GM23338 (cell line): ENCODE data around the gene C2CD4D. TPM values are rescaled to one million over a fixed set of nuclear protein-coding genes. Genes with fewer than 3 reads are reported as not detected.

Experiments used
- ATAC-seq: fragments of 200-7000 bp; cut with Tn5 transposase; 3 replicates; pipeline ENCODE4 v1.9.1; 2020
- DNase-seq: peaks from one replicate; pipeline ENCODE4 v3.0.0-alpha.2; 2015; ENCODE audit warnings: low spot score
- H2AFZ ChIP-seq: fragments of 200-600 bp; sonication (generic); 2 replicates; pipeline ENCODE4 v1.8.0; 2016; ENCODE audit warnings: antibody characterized with exemption, mild to moderate bottlenecking, moderate library complexity
- H3F3A ChIP-seq: fragments of 200-600 bp; sonication (generic); replicated peaks from 2 replicates; pipeline ENCODE4 v1.8.0; 2017; ENCODE audit warnings: antibody characterized with exemption, mixed run types, low read depth
- H3K27ac ChIP-seq: fragments of 200-600 bp; sonication (generic); 2 replicates; pipeline ENCODE4 v1.6.1; 2016; ENCODE audit warnings: low read depth
- H3K27me3 ChIP-seq: fragments of 200-600 bp; sonication (generic); 2 replicates; pipeline ENCODE4 v1.8.0; 2016; ENCODE audit warnings: mild to moderate bottlenecking, mixed run types, moderate library complexity; ENCODE audit not compliant: insufficient read depth
- H3K36me3 ChIP-seq: fragments of 200-600 bp; sonication (generic); 2 replicates; pipeline ENCODE4 v1.8.0; 2016; ENCODE audit warnings: mild to moderate bottlenecking; ENCODE audit not compliant: insufficient read depth
- H3K4me1 ChIP-seq: fragments of 200-600 bp; sonication (generic); 2 replicates; pipeline ENCODE4 v1.8.0; 2016; ENCODE audit warnings: mild to moderate bottlenecking, moderate library complexity; ENCODE audit not compliant: insufficient read depth
- H3K4me2 ChIP-seq: fragments of 200-600 bp; sonication (generic); 2 replicates; pipeline ENCODE4 v1.7.1; 2017; ENCODE audit warnings: mixed run types
- H3K4me3 ChIP-seq: fragments of 200-600 bp; sonication (generic); 2 replicates; pipeline ENCODE4 v1.6.1; 2016; ENCODE audit warnings: mixed run types
- H3K79me2 ChIP-seq: fragments of 200-600 bp; sonication (generic); replicated peaks from 2 replicates; pipeline ENCODE4 v1.8.0; 2017; ENCODE audit warnings: mild to moderate bottlenecking; ENCODE audit not compliant: insufficient read depth
- H3K9me2 ChIP-seq: fragments of 200-600 bp; sonication (generic); 2 replicates; pipeline ENCODE4 v1.8.0; 2017; ENCODE audit not compliant: insufficient read depth
- H4K20me1 ChIP-seq: fragments of 200-600 bp; sonication (generic); replicated peaks from 2 replicates; pipeline ENCODE4 v1.8.0; 2017; ENCODE audit warnings: mild to moderate bottlenecking; ENCODE audit not compliant: insufficient read depth
- H3K27ac Mint-ChIP-seq: 2 replicates; pipeline ENCODE4 v1.8.0; 2020; ENCODE audit warnings: inconsistent platforms, mild to moderate bottlenecking, moderate library complexity, mixed read lengths
- H3K27me3 Mint-ChIP-seq: 3 replicates; pipeline ENCODE4 v1.8.0; 2022; ENCODE audit warnings: low read depth, mild to moderate bottlenecking, moderate library complexity, mixed read lengths, inconsistent platforms; ENCODE audit not compliant: insufficient read depth, poor library complexity
- H3K36me3 Mint-ChIP-seq: 3 replicates; pipeline ENCODE4 v1.8.0; 2021; ENCODE audit warnings: low read depth, mild to moderate bottlenecking, inconsistent platforms, moderate library complexity, mixed read lengths
- H3K4me1 Mint-ChIP-seq: 3 replicates; pipeline ENCODE4 v1.8.0; 2020; ENCODE audit warnings: mild to moderate bottlenecking, inconsistent platforms, mixed read lengths
- H3K4me3 Mint-ChIP-seq: 3 replicates; pipeline ENCODE4 v1.8.0; 2021; ENCODE audit warnings: moderate library complexity, mild to moderate bottlenecking, inconsistent platforms, mixed read lengths
- H3K9me3 Mint-ChIP-seq: 3 replicates; pipeline ENCODE4 v1.8.0; 2020; ENCODE audit warnings: moderate library complexity, mild to moderate bottlenecking, inconsistent platforms, mixed read lengths
- CREB1 ChIP-seq: fragments of 250-450 bp; sonication (Bioruptor Pico); IDR thresholded peaks from 2 replicates; pipeline ENCODE4 v1.5.0; 2020; ENCODE audit warnings: low read depth, mild to moderate bottlenecking, moderate library complexity
- EZH2 ChIP-seq: fragments of 200-600 bp; sonication (generic); IDR thresholded peaks from one replicate; pipeline ENCODE4 v1.8.0; 2017; ENCODE audit warnings: antibody characterized with exemption, mild to moderate bottlenecking, low read depth; ENCODE audit not compliant: unreplicated experiment
- EZH2phosphoT487 ChIP-seq: fragments of 200-600 bp; sonication (generic); IDR thresholded peaks from one replicate; pipeline ENCODE4 v1.8.1; 2018; ENCODE audit warnings: antibody characterized with exemption; ENCODE audit not compliant: unreplicated experiment
- JUNB ChIP-seq: IDR thresholded peaks from one replicate; pipeline ENCODE4 v1.6.1; 2016; ENCODE audit warnings: antibody characterized with exemption; ENCODE audit not compliant: unreplicated experiment
- NANOG ChIP-seq: IDR thresholded peaks from 2 replicates; pipeline ENCODE4 v1.6.1; 2016; ENCODE audit warnings: antibody characterized with exemption, borderline replicate concordance
- POLR2AphosphoS5 ChIP-seq: IDR thresholded peaks from 2 replicates; pipeline ENCODE4 v1.6.1; 2016; ENCODE audit warnings: antibody characterized with exemption, low read depth
- STAT1 ChIP-seq: IDR thresholded peaks from one replicate; pipeline ENCODE4 v1.6.1; 2016; ENCODE audit warnings: antibody characterized with exemption; ENCODE audit not compliant: unreplicated experiment
- ZNF114 ChIP-seq: fragments of 250-450 bp; sonication (Bioruptor Pico); IDR thresholded peaks from 2 replicates; pipeline ENCODE4 v1.5.0; 2020; ENCODE audit warnings: mild to moderate bottlenecking, moderate library complexity
- ZNF331 ChIP-seq: fragments of 250-450 bp; sonication (Bioruptor Pico); IDR thresholded peaks from 2 replicates; pipeline ENCODE4 v1.5.0; 2020; ENCODE audit warnings: low read depth, mild to moderate bottlenecking, moderate library complexity
- polyA plus RNA-seq: library from polyadenylated mRNA; unstranded; fragments of >200 nt; fragmentation: Nextera tagmentation; extraction: Ambion mirVana; gene quantifications from 2 replicates; pipeline ENCODE4 v1.2.1, GENCODE V29; 2016
- total RNA-seq: library from RNA; depleted of rRNA; stranded (reverse); fragments of >200 nt; shearing (Covaris generic); gene quantifications from 2 replicates; pipeline ENCODE4 v1.2.3, GENCODE V29; 2014
- TF ChIP-seq, protein P1 (sequence below): IDR thresholded peaks from 2 replicates; pipeline ENCODE4 v1.6.1; 2016; ENCODE audit warnings: antibody characterized with exemption
- TF ChIP-seq, protein P2 (sequence below), 2 experiments: fragments of 200-600 bp in 1 of 2; sonication (generic) in 1 of 2; conservative IDR thresholded peaks; 2 replicates each; pipeline versions ENCODE4 v1.5.1 to v1.6.1; 2016 to 2017; ENCODE audit warnings: antibody characterized with exemption in 2 of 2, low read depth in 2 of 2, mild to moderate bottlenecking in 2 of 2, moderate library complexity in 1 of 2
- TF ChIP-seq, protein P3 (sequence below): IDR thresholded peaks from one replicate; pipeline ENCODE4 v1.6.1; 2018; ENCODE audit warnings: antibody characterized with exemption; ENCODE audit not compliant: unreplicated experiment
- TF ChIP-seq, protein P4 (sequence below): fragments of 250-450 bp; sonication (Bioruptor Pico); IDR thresholded peaks from 2 replicates; pipeline ENCODE4 v1.5.0; 2020; ENCODE audit warnings: mild to moderate bottlenecking, moderate library complexity

The C2CD4D gene
- total and polyA plus RNA-seq, 2 experiments from 2014 or later = 0.35 to 0.82 TPM

DNA sequence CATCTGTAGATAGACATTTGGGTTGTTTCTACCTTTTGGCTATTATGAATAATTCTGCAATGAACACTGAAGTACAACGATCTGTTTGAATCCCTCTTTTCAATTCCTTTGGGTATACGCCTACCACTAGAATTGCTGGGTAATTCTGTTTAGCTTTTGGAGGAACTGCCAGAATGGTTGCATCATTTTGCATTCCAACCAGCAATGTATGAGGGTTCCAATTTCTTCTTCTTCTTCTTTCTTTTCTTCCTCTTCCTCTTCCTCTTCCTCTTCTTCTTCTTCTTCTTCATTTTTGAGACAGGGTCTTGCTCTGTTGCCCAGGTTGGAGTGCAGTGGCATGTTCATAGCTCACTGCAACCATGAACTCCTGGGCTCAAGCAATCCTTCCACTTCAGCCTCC is 27.7 kb upstream of the C2CD4D start:
- Mint-ChIP-seq H3K9me3 (no peaks in the 10 kb centered on the region), H3K4me3 (no peak overlapping the region), H3K4me1 (peaks cover 3% of the 10 kb centered on the region), H3K27me3 (peaks cover 13% of the 10 kb centered on the region), H3K27ac (no peak overlapping the region), H3K36me3 (no peaks in the 10 kb centered on the region)
- Histone ChIP-seq H4K20me1 (peaks cover 3% of the 10 kb centered on the region; the same call in 1 of the 2 replicates), H3F3A (no peaks in the 10 kb centered on the region), H3K4me2 (no peak overlapping the region), H3K4me1 (no peaks in the 10 kb centered on the region), H2AFZ (no peak overlapping the region), H3K27me3 (peaks cover 35% of the 10 kb centered on the region), H3K9me2 (no peaks in the 10 kb centered on the region), H3K79me2 (no peaks in the 10 kb centered on the region), H3K4me3 (no peak overlapping the region), H3K27ac (no peak overlapping the region), H3K36me3 (no peaks in the 10 kb centered on the region)
- ATAC-seq (no peak), DNase-seq (no peak)
- no peak for TF ChIP-seq POLR2AphosphoS5
- TF ChIP-seq EZH2 = no peak
- TF ChIP-seq ZNF114 (CRISPR knock-in tag) = no peak
- TF ChIP-seq STAT1 = no peak
- TF ChIP-seq, protein P1, sequence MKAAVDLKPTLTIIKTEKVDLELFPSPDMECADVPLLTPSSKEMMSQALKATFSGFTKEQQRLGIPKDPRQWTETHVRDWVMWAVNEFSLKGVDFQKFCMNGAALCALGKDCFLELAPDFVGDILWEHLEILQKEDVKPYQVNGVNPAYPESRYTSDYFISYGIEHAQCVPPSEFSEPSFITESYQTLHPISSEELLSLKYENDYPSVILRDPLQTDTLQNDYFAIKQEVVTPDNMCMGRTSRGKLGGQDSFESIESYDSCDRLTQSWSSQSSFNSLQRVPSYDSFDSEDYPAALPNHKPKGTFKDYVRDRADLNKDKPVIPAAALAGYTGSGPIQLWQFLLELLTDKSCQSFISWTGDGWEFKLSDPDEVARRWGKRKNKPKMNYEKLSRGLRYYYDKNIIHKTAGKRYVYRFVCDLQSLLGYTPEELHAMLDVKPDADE = no peak
- TF ChIP-seq, protein P2, sequence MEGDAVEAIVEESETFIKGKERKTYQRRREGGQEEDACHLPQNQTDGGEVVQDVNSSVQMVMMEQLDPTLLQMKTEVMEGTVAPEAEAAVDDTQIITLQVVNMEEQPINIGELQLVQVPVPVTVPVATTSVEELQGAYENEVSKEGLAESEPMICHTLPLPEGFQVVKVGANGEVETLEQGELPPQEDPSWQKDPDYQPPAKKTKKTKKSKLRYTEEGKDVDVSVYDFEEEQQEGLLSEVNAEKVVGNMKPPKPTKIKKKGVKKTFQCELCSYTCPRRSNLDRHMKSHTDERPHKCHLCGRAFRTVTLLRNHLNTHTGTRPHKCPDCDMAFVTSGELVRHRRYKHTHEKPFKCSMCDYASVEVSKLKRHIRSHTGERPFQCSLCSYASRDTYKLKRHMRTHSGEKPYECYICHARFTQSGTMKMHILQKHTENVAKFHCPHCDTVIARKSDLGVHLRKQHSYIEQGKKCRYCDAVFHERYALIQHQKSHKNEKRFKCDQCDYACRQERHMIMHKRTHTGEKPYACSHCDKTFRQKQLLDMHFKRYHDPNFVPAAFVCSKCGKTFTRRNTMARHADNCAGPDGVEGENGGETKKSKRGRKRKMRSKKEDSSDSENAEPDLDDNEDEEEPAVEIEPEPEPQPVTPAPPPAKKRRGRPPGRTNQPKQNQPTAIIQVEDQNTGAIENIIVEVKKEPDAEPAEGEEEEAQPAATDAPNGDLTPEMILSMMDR (conservative IDR thresholded peaks at IDR 0.05; ENCODE audit: low read depth in 2 of 2) = no peak
- TF ChIP-seq, protein P3, sequence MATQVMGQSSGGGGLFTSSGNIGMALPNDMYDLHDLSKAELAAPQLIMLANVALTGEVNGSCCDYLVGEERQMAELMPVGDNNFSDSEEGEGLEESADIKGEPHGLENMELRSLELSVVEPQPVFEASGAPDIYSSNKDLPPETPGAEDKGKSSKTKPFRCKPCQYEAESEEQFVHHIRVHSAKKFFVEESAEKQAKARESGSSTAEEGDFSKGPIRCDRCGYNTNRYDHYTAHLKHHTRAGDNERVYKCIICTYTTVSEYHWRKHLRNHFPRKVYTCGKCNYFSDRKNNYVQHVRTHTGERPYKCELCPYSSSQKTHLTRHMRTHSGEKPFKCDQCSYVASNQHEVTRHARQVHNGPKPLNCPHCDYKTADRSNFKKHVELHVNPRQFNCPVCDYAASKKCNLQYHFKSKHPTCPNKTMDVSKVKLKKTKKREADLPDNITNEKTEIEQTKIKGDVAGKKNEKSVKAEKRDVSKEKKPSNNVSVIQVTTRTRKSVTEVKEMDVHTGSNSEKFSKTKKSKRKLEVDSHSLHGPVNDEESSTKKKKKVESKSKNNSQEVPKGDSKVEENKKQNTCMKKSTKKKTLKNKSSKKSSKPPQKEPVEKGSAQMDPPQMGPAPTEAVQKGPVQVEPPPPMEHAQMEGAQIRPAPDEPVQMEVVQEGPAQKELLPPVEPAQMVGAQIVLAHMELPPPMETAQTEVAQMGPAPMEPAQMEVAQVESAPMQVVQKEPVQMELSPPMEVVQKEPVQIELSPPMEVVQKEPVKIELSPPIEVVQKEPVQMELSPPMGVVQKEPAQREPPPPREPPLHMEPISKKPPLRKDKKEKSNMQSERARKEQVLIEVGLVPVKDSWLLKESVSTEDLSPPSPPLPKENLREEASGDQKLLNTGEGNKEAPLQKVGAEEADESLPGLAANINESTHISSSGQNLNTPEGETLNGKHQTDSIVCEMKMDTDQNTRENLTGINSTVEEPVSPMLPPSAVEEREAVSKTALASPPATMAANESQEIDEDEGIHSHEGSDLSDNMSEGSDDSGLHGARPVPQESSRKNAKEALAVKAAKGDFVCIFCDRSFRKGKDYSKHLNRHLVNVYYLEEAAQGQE = no peak
- TF ChIP-seq ZNF331 (CRISPR knock-in tag) = no peak
- no peak for TF ChIP-seq CREB1 (CRISPR knock-in tag)
- no peak for TF ChIP-seq NANOG
- TF ChIP-seq JUNB = no peak
- TF ChIP-seq, protein P4, sequence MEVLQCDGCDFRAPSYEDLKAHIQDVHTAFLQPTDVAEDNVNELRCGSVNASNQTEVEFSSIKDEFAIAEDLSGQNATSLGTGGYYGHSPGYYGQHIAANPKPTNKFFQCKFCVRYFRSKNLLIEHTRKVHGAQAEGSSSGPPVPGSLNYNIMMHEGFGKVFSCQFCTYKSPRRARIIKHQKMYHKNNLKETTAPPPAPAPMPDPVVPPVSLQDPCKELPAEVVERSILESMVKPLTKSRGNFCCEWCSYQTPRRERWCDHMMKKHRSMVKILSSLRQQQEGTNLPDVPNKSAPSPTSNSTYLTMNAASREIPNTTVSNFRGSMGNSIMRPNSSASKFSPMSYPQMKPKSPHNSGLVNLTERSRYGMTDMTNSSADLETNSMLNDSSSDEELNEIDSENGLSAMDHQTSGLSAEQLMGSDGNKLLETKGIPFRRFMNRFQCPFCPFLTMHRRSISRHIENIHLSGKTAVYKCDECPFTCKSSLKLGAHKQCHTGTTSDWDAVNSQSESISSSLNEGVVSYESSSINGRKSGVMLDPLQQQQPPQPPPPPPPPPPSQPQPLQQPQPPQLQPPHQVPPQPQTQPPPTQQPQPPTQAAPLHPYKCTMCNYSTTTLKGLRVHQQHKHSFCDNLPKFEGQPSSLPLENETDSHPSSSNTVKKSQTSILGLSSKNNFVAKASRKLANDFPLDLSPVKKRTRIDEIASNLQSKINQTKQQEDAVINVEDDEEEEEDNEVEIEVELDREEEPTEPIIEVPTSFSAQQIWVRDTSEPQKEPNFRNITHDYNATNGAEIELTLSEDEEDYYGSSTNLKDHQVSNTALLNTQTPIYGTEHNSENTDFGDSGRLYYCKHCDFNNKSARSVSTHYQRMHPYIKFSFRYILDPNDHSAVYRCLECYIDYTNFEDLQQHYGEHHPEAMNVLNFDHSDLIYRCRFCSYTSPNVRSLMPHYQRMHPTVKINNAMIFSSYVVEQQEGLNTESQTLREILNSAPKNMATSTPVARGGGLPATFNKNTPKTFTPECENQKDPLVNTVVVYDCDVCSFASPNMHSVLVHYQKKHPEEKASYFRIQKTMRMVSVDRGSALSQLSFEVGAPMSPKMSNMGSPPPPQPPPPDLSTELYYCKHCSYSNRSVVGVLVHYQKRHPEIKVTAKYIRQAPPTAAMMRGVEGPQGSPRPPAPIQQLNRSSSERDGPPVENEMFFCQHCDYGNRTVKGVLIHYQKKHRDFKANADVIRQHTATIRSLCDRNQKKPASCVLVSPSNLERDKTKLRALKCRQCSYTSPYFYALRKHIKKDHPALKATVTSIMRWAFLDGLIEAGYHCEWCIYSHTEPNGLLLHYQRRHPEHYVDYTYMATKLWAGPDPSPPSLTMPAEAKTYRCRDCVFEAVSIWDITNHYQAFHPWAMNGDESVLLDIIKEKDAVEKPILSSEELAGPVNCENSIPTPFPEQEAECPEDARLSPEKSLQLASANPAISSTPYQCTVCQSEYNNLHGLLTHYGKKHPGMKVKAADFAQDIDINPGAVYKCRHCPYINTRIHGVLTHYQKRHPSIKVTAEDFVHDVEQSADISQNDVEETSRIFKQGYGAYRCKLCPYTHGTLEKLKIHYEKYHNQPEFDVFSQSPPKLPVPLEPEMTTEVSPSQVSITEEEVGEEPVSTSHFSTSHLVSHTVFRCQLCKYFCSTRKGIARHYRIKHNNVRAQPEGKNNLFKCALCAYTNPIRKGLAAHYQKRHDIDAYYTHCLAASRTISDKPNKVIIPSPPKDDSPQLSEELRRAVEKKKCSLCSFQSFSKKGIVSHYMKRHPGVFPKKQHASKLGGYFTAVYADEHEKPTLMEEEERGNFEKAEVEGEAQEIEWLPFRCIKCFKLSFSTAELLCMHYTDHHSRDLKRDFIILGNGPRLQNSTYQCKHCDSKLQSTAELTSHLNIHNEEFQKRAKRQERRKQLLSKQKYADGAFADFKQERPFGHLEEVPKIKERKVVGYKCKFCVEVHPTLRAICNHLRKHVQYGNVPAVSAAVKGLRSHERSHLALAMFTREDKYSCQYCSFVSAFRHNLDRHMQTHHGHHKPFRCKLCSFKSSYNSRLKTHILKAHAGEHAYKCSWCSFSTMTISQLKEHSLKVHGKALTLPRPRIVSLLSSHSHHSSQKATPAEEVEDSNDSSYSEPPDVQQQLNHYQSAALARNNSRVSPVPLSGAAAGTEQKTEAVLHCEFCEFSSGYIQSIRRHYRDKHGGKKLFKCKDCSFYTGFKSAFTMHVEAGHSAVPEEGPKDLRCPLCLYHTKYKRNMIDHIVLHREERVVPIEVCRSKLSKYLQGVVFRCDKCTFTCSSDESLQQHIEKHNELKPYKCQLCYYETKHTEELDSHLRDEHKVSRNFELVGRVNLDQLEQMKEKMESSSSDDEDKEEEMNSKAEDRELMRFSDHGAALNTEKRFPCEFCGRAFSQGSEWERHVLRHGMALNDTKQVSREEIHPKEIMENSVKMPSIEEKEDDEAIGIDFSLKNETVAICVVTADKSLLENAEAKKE (CRISPR knock-in tag) = no peak
- no peak for TF ChIP-seq EZH2phosphoT487
